ENCODE results near the gene COL5A1. TPM values are rescaled to one million over a fixed set of nuclear protein-coding genes. Genes with fewer than 3 reads are reported as not detected.
A peak's percentile ranks its signal among the peaks of the same experiment; 100 is the strongest.

COL5A1 gene
- total RNA-seq, 1 experiment from 2014 or later = 10.6 TPM

- Histone ChIP-seq H3K27ac (ENCODE audit: low read length) (no peak overlapping the region), H3K27me3 (ENCODE audit: low read length) (no peaks in the 10 kb centered on the region), H3K9me2 (replicated peaks; ENCODE audit: low read length) (no peaks in the 10 kb centered on the region), H3K4me3 (ENCODE audit: low read length) (no peak overlapping the region), H3K9me3 (ENCODE audit: low read length) (no peaks in the 10 kb centered on the region), H3K79me2 (ENCODE audit: low read length) (no peaks in the 10 kb centered on the region), H4K20me1 (ENCODE audit: low read length) (no peaks in the 10 kb centered on the region), H3K36me3 (ENCODE audit: low read depth, low read length) (no peaks in the 10 kb centered on the region), H3K4me2 (ENCODE audit: low read length) (no peak overlapping the region), H3K9ac (ENCODE audit: low read length) (no peak overlapping the region), H2AFZ (ENCODE audit: low read length) (no peak overlapping the region), H3F3A (ENCODE audit: low read length, unreplicated experiment) (no peaks in the 10 kb centered on the region), H3K4me1 (ENCODE audit: insufficient read depth, low read length) (no peaks in the 10 kb centered on the region)
- no TSS peak for BruUV-seq (replicated peaks)
- POLR2A ChIA-PET (ENCODE audit: unreplicated experiment) = no interaction called here
- ATAC-seq (peak; percentile 53), DNase-seq (peak; percentile 1)
- intact Hi-C loops (cut with micrococcal nuclease) = no loop called here
- TF ChIP-seq CTCF (conservative IDR thresholded peaks at IDR 0.05; ENCODE audit: low read depth, low read length) (no peak), EZH2 (IDR thresholded peaks at IDR 0.05; ENCODE audit: low read length, unreplicated experiment) (no peak), EZH2phosphoT487 (IDR thresholded peaks at IDR 0.05; ENCODE audit: borderline replicate concordance, low read length) (no peak)
- CTCF ChIA-PET = no interaction called here
Observed at GRCh38 chr9:134814598-134815215, 173.1 kb downstream of the COL5A1 start.

- Histone ChIP-seq H3K9ac (ENCODE audit: low read length) (no peak overlapping the region), H3K36me3 (ENCODE audit: low read depth, low read length) (no peaks in the 10 kb centered on the region), H3K9me3 (ENCODE audit: low read length) (no peaks in the 10 kb centered on the region), H3K27me3 (ENCODE audit: low read length) (no peaks in the 10 kb centered on the region), H3K4me2 (ENCODE audit: low read length) (no peak overlapping the region), H3F3A (ENCODE audit: low read length, unreplicated experiment) (no peaks in the 10 kb centered on the region), H2AFZ (ENCODE audit: low read length) (no peak overlapping the region), H4K20me1 (ENCODE audit: low read length) (no peaks in the 10 kb centered on the region), H3K4me1 (ENCODE audit: insufficient read depth, low read length) (no peaks in the 10 kb centered on the region), H3K9me2 (replicated peaks; ENCODE audit: low read length) (no peaks in the 10 kb centered on the region), H3K4me3 (ENCODE audit: low read length) (no peak overlapping the region), H3K79me2 (ENCODE audit: low read length) (no peaks in the 10 kb centered on the region), H3K27ac (ENCODE audit: low read length) (no peak overlapping the region)
- ChIA-PET POLR2A (ENCODE audit: unreplicated experiment) (no interaction called here), CTCF (no interaction called here)
- no peak for ATAC-seq
- no TSS peak for BruUV-seq (replicated peaks)
- intact Hi-C loops (cut with micrococcal nuclease) = no loop called here
- DNase-seq = no peak
- no peak for TF ChIP-seq EZH2 (IDR thresholded peaks at IDR 0.05; ENCODE audit: low read length, unreplicated experiment)
- TF ChIP-seq CTCF (conservative IDR thresholded peaks at IDR 0.05; ENCODE audit: low read depth, low read length) = no peak
- no peak for TF ChIP-seq EZH2phosphoT487 (IDR thresholded peaks at IDR 0.05; ENCODE audit: borderline replicate concordance, low read length)
Observed at GRCh38 chr9:134815435-134816214, 174.0 kb downstream of the COL5A1 start.

- DNase-seq (no peak), ATAC-seq (no peak)
- ChIA-PET CTCF (no interaction called here), POLR2A (ENCODE audit: unreplicated experiment) (no interaction called here)
- Histone ChIP-seq H3K4me3 (ENCODE audit: low read length) (no peak overlapping the region), H4K20me1 (ENCODE audit: low read length) (no peaks in the 10 kb centered on the region), H2AFZ (ENCODE audit: low read length) (no peak overlapping the region), H3K36me3 (ENCODE audit: low read depth, low read length) (no peaks in the 10 kb centered on the region), H3K4me1 (ENCODE audit: insufficient read depth, low read length) (no peaks in the 10 kb centered on the region), H3K9me3 (ENCODE audit: low read length) (no peaks in the 10 kb centered on the region), H3K79me2 (ENCODE audit: low read length) (no peaks in the 10 kb centered on the region), H3K9me2 (replicated peaks; ENCODE audit: low read length) (no peaks in the 10 kb centered on the region), H3K4me2 (ENCODE audit: low read length) (no peak overlapping the region), H3K27me3 (ENCODE audit: low read length) (no peaks in the 10 kb centered on the region), H3K9ac (ENCODE audit: low read length) (no peak overlapping the region), H3K27ac (ENCODE audit: low read length) (no peak overlapping the region), H3F3A (ENCODE audit: low read length, unreplicated experiment) (no peaks in the 10 kb centered on the region)
- no TSS peak for BruUV-seq (replicated peaks)
- intact Hi-C loops (cut with micrococcal nuclease) = no loop called here
- TF ChIP-seq CTCF (conservative IDR thresholded peaks at IDR 0.05; ENCODE audit: low read depth, low read length) (no peak), EZH2phosphoT487 (IDR thresholded peaks at IDR 0.05; ENCODE audit: borderline replicate concordance, low read length) (no peak), EZH2 (IDR thresholded peaks at IDR 0.05; ENCODE audit: low read length, unreplicated experiment) (no peak)
Observed at GRCh38 chr9:134816264-134816663, 174.7 kb downstream of the COL5A1 start.
